Stimulated activated naive CD8-positive, alpha-beta T cell treated with anti-CD3 and anti-CD28 coated beads, Interleukin-15, Interleukin-2, amounts not matched to agents 100 U/mL and 50 U/mL, for 24 hours (primary cell): ENCODE measurements around the gene TRIM2.

Source experiments
- ATAC-seq: fragments of 150-1000 bp; cut with Tn5 transposase; one replicate; pipeline ENCODE4 v1.10.0; 2021
- DNase-seq: peaks from one replicate; pipeline ENCODE4 v3.0.0; 2021

Gene TRIM2

GRCh38 chr4:153337686-153338085 lies 133.4 kb downstream of the TRIM2 start:
- DNase-seq (no peak), ATAC-seq (no peak)

GRCh38 chr4:153341575-153342090 lies 137.4 kb downstream of the TRIM2 start:
- no peak for ATAC-seq

GRCh38 chr4:153342751-153343552 lies 138.7 kb downstream of the TRIM2 start:
- ATAC-seq, result no peak
- DNase-seq, result no peak

More at GRCh38 chr4:153341575-153342090, 137.4 kb downstream of the TRIM2 start:
- DNase-seq, result no peak

- ATAC-seq (peak; percentile 95), DNase-seq (peak; percentile 94)
These were observed 140.1 kb downstream of the TRIM2 start, which contains the start of gene MND1 for GRCh38 chr4:153344131-153345011. Gene MND1, plus strand, starts transcription at chr4:153344688. Its CDS starts 50 bp downstream, at chr4:153344738.

- ATAC-seq (peak; percentile 47), DNase-seq (peak; percentile 57)
These were observed 141.1 kb downstream of the TRIM2 start for GRCh38 chr4:153345012-153345981.

GRCh38 chr4:153346031-153346430 lies 141.8 kb downstream of the TRIM2 start:
- ATAC-seq, result no peak
- DNase-seq, result no peak

- DNase-seq, result no peak
- no peak for ATAC-seq
These were observed 142.3 kb downstream of the TRIM2 start for GRCh38 chr4:153346563-153346962.

- ATAC-seq (no peak), DNase-seq (no peak)
These were observed 142.9 kb downstream of the TRIM2 start for GRCh38 chr4:153347117-153347516.

- ATAC-seq, result no peak
- DNase-seq, result no peak
These were observed 143.8 kb downstream of the TRIM2 start for GRCh38 chr4:153348006-153348405.

GRCh38 chr4:153349206-153349805 lies 145.1 kb downstream of the TRIM2 start:
- no peak for DNase-seq
- no peak for ATAC-seq

GRCh38 chr4:153362184-153362583 lies 157.9 kb downstream of the TRIM2 start:
- ATAC-seq, result no peak
- DNase-seq, result no peak

GRCh38 chr4:153364061-153364460 lies 159.8 kb downstream of the TRIM2 start:
- ATAC-seq, result no peak
- no peak for DNase-seq

GRCh38 chr4:153365003-153365402 lies 160.8 kb downstream of the TRIM2 start:
- ATAC-seq, result no peak
- DNase-seq, result no peak

- no peak for DNase-seq
- no peak for ATAC-seq
These were observed 162.2 kb downstream of the TRIM2 start for GRCh38 chr4:153366486-153366885.

GRCh38 chr4:153367092-153367491 lies 162.8 kb downstream of the TRIM2 start:
- no peak for DNase-seq
- ATAC-seq, result no peak

- no peak for ATAC-seq
- no peak for DNase-seq
These were observed 164.8 kb downstream of the TRIM2 start for GRCh38 chr4:153369021-153369420.

- no peak for ATAC-seq
- no peak for DNase-seq
These were observed 167.5 kb downstream of the TRIM2 start for GRCh38 chr4:153371701-153372234.

- ATAC-seq, result no peak
- DNase-seq, result no peak
These were observed 168.8 kb downstream of the TRIM2 start for GRCh38 chr4:153372967-153373562.

- DNase-seq (no peak), ATAC-seq (no peak)
These were observed 170.2 kb downstream of the TRIM2 start for GRCh38 chr4:153374442-153374841.

- ATAC-seq (no peak), DNase-seq (no peak)
These were observed 171.1 kb downstream of the TRIM2 start for GRCh38 chr4:153375303-153375702.
